RWPE1 (cell line): ENCODE data around the gene IFT172.

ENCODE experiments used
- CTCF ChIA-PET: fragments of 350-600 bp; sonication (Branson Sonifier 250); formaldehyde crosslinking; extraction: SDS; loops from one replicate; lab custom pipeline; 2021; lab: Yijun Ruan, JAX
- POLR2A ChIA-PET: fragments of 400-600 bp; formaldehyde crosslinking; extraction: SDS; loops from one replicate; lab custom pipeline; 2020; ENCODE audit warnings: antibody characterized with exemption; ENCODE audit not compliant: low non-redundant PET; lab: Yijun Ruan, JAX
- DNase-seq: peaks from one replicate; pipeline ENCODE4 v3.0.0; 2012; ENCODE audit warnings: low spot score
- H3K27ac ChIP-seq: fragments of 450-650 bp; 2 replicates; pipeline ENCODE4 v1.5.1; 2017
- TF ChIP-seq, protein P1 (sequence below): fragments of 450-650 bp; conservative IDR thresholded peaks from 2 replicates; pipeline ENCODE4 v1.5.1; 2017; ENCODE audit warnings: low read depth, mild to moderate bottlenecking

The IFT172 gene

DNA sequence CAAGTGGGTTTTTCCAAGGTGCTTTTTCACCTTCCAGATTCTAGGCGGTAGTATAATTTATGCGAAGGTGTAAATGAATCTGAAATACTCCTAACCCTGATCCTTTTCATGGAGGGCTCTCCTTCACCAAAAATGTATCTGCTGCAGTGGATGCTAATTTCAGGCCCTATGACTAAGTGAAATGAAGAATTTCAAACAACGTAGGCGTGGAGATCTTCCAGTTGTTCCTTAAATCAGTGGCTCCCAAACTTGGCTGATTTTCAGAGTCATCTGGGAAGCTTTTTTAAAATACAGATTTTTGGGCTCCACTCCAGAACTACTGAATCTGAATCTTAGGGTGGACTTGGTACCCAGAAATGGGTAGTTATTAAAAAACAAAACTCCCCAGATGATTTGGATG, 12.6 kb upstream of the IFT172 start:
- ChIA-PET POLR2A (no interaction called here), CTCF (no interaction called here)
- DNase-seq: no peak
- no peak overlapping the region for H3K27ac ChIP-seq
- TF ChIP-seq, protein P1, sequence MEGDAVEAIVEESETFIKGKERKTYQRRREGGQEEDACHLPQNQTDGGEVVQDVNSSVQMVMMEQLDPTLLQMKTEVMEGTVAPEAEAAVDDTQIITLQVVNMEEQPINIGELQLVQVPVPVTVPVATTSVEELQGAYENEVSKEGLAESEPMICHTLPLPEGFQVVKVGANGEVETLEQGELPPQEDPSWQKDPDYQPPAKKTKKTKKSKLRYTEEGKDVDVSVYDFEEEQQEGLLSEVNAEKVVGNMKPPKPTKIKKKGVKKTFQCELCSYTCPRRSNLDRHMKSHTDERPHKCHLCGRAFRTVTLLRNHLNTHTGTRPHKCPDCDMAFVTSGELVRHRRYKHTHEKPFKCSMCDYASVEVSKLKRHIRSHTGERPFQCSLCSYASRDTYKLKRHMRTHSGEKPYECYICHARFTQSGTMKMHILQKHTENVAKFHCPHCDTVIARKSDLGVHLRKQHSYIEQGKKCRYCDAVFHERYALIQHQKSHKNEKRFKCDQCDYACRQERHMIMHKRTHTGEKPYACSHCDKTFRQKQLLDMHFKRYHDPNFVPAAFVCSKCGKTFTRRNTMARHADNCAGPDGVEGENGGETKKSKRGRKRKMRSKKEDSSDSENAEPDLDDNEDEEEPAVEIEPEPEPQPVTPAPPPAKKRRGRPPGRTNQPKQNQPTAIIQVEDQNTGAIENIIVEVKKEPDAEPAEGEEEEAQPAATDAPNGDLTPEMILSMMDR: no peak

DNA sequence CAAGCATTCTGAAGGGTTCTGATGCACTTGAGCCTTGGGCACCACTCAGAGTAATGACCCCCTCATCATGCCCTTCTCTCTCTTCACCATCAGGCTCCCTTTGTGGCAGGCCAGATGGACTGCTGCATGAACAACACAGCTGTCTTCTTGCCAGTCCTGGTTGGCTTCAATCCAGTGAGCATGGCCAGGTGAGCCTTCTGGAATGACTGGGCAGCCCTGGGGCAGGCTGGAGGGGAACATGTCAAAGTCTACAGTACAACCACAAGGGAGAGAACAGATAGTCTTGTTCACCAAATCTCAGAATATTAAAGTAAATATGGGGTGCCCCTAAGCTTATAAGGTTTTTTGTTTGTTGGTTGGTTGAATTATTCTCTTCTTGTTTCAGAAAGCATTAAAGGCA, 11.5 kb upstream of the IFT172 start:
- no peak for DNase-seq
- POLR2A ChIA-PET: no interaction called here
- TF ChIP-seq, protein P1: no peak
- CTCF ChIA-PET: no interaction called here
- no peak overlapping the region for H3K27ac ChIP-seq

DNA sequence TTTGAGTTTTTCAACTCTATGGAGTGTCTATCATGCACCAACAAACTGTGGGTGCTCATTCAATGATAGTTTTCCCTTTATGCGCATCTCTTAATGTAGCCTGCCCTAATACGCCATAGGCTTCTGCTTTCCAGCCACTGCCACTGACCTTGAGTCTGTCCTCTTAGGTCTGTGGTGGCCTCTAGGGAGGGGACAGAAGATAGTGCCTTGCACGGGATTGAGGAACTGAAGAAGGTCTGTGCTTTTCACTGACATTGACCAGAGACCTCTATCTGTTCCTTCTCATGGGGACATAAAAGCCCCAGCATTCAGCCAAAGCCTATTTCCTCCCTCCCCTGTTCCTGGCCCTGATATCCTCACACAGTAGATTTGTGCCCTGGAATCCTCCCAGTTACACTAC, 9.4 kb upstream of the IFT172 start:
- ChIA-PET POLR2A (no interaction called here), CTCF (no interaction called here)
- H3K27ac ChIP-seq: no peak overlapping the region
- DNase-seq: no peak
- TF ChIP-seq, protein P1: no peak

DNA sequence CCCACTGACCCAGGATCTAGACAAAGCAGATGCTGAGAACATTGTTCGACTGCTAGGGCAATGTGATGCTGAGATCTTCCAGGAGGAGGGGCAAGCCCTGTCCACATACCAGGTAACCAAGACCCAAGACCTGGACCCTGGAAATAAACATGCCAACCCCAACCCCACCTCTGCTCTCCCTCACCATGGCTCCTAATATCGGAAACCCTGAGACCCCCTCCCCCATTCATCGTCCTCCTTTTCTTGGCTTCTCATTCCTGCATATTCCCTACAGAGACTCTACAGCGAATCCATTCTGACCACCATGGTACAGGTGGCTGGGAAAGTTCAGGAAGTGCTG, 7.7 kb upstream of the IFT172 start:
- H3K27ac ChIP-seq: no peak overlapping the region
- TF ChIP-seq, protein P1: no peak
- CTCF ChIA-PET: no interaction called here
- no peak for DNase-seq
- POLR2A ChIA-PET: no interaction called here

DNA sequence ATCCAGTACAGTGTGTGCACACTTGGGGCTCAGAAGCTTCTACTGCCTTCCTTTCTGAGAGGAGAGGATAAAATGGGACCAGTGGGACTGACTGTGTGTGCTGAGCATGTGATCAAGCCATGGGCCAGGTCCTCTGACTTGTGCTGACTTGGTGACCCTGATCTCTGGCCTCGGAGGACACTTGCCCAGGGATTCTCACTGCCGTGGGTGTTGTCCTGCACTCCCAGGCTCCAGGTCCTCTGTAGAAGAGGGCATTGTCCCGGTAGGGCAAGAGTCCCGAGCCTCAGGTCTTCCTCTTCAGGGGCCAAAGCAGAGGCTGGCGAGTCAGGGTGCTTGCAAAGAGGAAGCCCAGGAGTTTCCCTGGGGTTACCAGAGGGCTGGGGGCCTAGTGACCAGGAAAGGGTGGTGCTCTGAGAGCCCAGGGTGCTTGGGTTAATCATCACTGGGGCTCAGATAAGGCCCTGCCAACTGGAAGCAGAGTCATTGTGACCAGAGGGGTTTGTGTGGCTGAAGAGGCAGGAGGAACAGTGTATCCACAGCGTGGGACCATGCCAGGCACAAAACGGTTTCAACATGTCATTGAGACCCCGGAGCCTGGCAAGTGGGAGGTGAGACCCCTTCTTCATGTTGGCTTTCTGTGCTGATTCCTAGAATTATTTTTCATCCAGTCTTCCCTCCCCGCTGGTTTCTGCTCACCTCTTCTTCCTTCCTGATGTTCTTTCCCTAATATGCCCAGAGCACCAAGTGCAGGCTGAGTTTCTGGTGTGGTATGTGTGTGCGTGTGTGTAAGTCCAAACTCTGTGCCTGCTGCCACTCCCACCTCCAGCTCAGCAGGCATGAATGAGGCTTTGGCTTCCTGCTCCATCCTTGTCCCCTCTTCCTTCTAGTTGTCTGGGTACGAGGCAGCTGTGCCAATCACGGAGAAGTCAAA, 7.1 kb upstream of the IFT172 start, which contains the start of gene GCKR:
TSS of gene GCKR (plus strand) at position 483 of the 931 bp plus-strand sequence. CDS start at position 549, 66 bp downstream.
- POLR2A ChIA-PET: no interaction called here
- DNase-seq: no peak
- CTCF ChIA-PET: no interaction called here

DNA sequence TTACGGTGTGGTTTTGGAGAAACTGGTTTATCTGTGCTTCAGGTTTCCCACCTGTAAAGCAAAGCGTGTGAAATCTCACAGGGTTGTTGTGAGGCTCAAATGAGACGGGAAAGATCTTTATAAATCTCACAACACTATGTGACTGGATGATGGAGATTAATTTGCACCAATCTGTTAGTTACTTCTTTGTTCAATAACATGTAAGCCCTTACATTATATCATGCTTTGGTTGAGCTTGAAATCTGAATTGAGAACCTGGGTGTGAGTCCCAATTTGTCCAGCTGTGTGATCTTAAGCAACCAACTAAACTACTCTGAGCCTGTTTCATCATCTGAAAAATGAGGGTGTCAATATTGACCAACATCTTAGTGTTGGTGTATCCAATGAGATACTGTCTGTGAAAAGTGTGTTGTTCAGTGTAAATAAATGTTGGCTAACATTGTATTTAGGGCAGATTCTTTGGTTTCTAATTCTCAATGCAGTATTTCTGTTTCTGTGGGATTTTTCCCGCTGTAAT, 6.4 kb upstream of the IFT172 start:
- TF ChIP-seq, protein P1: no peak
- no peak for DNase-seq
- ChIA-PET CTCF (no interaction called here), POLR2A (no interaction called here)
- H3K27ac ChIP-seq: no peak overlapping the region

More for the DNA sequence above, 7.1 kb upstream of the IFT172 start, which contains the start of gene GCKR:
- TF ChIP-seq, protein P1: no peak
- no peak within 1 kb of the TSS for H3K27ac ChIP-seq
